SU-DHL-6 (cell line): ENCODE measurements around the gene SKP1.

Experiments used
- H2AFZ ChIP-seq: fragments of 200-600 bp; sonication (generic); 2 replicates; pipeline ENCODE4 v1.6.1; 2014; ENCODE audit warnings: low read depth, mild to moderate bottlenecking, moderate library complexity, mixed read lengths, antibody characterized with exemption, low read length; ENCODE audit not compliant: severe bottlenecking
- H3F3A ChIP-seq: fragments of 200-600 bp; shearing (Covaris generic); 2 replicates; pipeline ENCODE4 v1.6.0; 2016; ENCODE audit warnings: antibody characterized with exemption, mild to moderate bottlenecking; ENCODE audit not compliant: insufficient read depth
- H3K27ac ChIP-seq: fragments of 200-600 bp; sonication (generic); 2 replicates; pipeline ENCODE4 v1.5.1; 2016; ENCODE audit warnings: low read depth, mild to moderate bottlenecking, low read length, moderate library complexity, mixed read lengths
- H3K27me3 ChIP-seq: fragments of 200-600 bp; sonication (generic), shearing (Covaris generic); 2 replicates; pipeline ENCODE4 v1.6.0; 2014; ENCODE audit warnings: mild to moderate bottlenecking, low read length
- H3K36me3 ChIP-seq: fragments of 200-600 bp; sonication (generic); 2 replicates; pipeline ENCODE4 v1.6.1; 2014; ENCODE audit warnings: mild to moderate bottlenecking, low read length, mixed read lengths
- H3K4me2 ChIP-seq: fragments of 300-600, 200-600 bp; shearing (Covaris generic), sonication (generic); 2 replicates; pipeline ENCODE4 v1.6.0; 2014; ENCODE audit warnings: low read length, low read depth, mild to moderate bottlenecking; ENCODE audit not compliant: poor library complexity, severe bottlenecking
- H3K4me3 ChIP-seq: fragments of 200-600 bp; sonication (generic); 2 replicates; pipeline ENCODE4 v1.5.1; 2014; ENCODE audit warnings: antibody characterized with exemption, low read length, mild to moderate bottlenecking, mixed read lengths; ENCODE audit not compliant: insufficient read depth, poor library complexity, severe bottlenecking
- H3K79me2 ChIP-seq: fragments of 200-600 bp; sonication (generic); 2 replicates; pipeline ENCODE4 v1.6.1; 2014; ENCODE audit warnings: mild to moderate bottlenecking, low read length, moderate library complexity; ENCODE audit not compliant: insufficient read depth
- H3K9ac ChIP-seq: fragments of 200-600 bp; sonication (generic); 2 replicates; pipeline ENCODE4 v1.7.0; 2014; ENCODE audit warnings: mild to moderate bottlenecking, low read length
- H3K9me2 ChIP-seq: fragments of 200-600 bp; sonication (generic); replicated peaks from 2 replicates; pipeline ENCODE4 v1.6.1; 2014; ENCODE audit warnings: low read length; ENCODE audit not compliant: insufficient read depth
- H3K9me3 ChIP-seq: fragments of 200-600 bp; sonication (generic); 2 replicates; pipeline ENCODE4 v1.6.1; 2014; ENCODE audit warnings: low read length, mixed read lengths; ENCODE audit not compliant: insufficient read depth
- H4K20me1 ChIP-seq: fragments of 200-600 bp; sonication (generic); 2 replicates; pipeline ENCODE4 v1.6.1; 2014; ENCODE audit warnings: low read depth, mild to moderate bottlenecking, antibody characterized with exemption, low read length, moderate library complexity, mixed read lengths
- EZH2phosphoT487 ChIP-seq: fragments of 200-600 bp; sonication (generic), shearing (Covaris generic); conservative IDR thresholded peaks from 2 replicates; pipeline ENCODE4 v1.6.1; 2018; ENCODE audit warnings: mild to moderate bottlenecking, antibody characterized with exemption, low read length, moderate library complexity, mixed read lengths
- TF ChIP-seq, protein P1 (sequence below): fragments of 200-600 bp; sonication (generic); IDR thresholded peaks from one replicate; pipeline ENCODE4 v1.5.1; 2017; ENCODE audit warnings: antibody characterized with exemption, mild to moderate bottlenecking, low read length, moderate library complexity; ENCODE audit not compliant: insufficient read depth, poor library complexity, severe bottlenecking

Gene SKP1

DNA sequence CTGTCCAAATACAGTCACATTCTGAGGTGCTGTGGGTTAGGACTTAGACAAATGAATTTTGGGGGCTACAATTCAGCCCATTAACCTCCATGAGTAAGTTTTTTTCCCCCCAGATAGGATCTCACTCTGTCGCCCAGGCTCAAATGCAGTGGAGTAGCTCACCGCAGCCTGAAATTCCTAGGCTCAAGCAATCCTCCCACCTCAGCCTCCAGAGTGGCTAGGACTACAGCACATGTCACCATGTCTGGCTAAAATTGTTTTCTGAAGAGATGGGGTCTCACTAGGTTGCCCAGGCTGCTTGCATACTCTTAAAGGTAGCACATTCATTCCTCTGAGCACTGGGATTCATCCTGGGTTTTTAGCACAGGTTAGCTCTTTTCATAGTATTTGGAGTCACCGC is 26.9 kb upstream of the SKP1 start:
- no peaks in the 10 kb centered on the region for H3K9me2 ChIP-seq
- no peak overlapping the region for H3K9ac ChIP-seq
- TF ChIP-seq, protein P1, sequence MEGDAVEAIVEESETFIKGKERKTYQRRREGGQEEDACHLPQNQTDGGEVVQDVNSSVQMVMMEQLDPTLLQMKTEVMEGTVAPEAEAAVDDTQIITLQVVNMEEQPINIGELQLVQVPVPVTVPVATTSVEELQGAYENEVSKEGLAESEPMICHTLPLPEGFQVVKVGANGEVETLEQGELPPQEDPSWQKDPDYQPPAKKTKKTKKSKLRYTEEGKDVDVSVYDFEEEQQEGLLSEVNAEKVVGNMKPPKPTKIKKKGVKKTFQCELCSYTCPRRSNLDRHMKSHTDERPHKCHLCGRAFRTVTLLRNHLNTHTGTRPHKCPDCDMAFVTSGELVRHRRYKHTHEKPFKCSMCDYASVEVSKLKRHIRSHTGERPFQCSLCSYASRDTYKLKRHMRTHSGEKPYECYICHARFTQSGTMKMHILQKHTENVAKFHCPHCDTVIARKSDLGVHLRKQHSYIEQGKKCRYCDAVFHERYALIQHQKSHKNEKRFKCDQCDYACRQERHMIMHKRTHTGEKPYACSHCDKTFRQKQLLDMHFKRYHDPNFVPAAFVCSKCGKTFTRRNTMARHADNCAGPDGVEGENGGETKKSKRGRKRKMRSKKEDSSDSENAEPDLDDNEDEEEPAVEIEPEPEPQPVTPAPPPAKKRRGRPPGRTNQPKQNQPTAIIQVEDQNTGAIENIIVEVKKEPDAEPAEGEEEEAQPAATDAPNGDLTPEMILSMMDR = no peak
- no peak for TF ChIP-seq EZH2phosphoT487
- H2AFZ ChIP-seq = no peak overlapping the region
- H3K79me2 ChIP-seq = peaks cover 72% of the 10 kb centered on the region
- H3K4me3 ChIP-seq = no peak overlapping the region
- no peaks in the 10 kb centered on the region for H3K27me3 ChIP-seq
- H3K36me3 ChIP-seq = peaks cover 65% of the 10 kb centered on the region
- H3F3A ChIP-seq = 0 out of 2 replicates have a peak, but pooled peaks cover 5% of the 10 kb centered on the region
- H4K20me1 ChIP-seq = peaks cover 44% of the 10 kb centered on the region
- H3K27ac ChIP-seq = no peak overlapping the region
- no peaks in the 10 kb centered on the region for H3K9me3 ChIP-seq
- H3K4me2 ChIP-seq = no peak overlapping the region

DNA sequence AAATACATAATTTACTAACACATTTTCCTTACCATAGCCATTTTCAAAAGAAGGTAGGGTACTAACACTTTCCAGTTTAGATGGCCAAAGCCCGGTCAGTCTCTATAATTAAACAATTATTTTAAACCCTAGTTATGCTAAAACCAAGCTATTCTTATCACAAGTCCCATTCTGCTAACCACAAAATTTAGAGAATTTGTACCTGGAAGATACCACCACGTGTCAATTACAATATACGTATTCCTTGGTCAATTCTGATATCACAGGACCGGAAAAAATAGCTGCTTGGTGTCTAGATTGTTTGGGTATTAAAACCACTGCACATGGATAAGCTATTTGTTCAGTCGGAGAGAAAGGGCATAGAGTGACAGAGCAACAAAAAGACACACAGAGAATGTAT is 18.9 kb upstream of the SKP1 start:
- Histone ChIP-seq H3K9me2 (no peaks in the 10 kb centered on the region), H4K20me1 (no peaks in the 10 kb centered on the region), H2AFZ (no peak overlapping the region), H3K36me3 (peaks cover 38% of the 10 kb centered on the region), H3K9me3 (no peaks in the 10 kb centered on the region), H3K27ac (no peak overlapping the region), H3K79me2 (no peaks in the 10 kb centered on the region), H3F3A (peaks cover 15% of the 10 kb centered on the region; the same call in 1 of the 2 replicates), H3K9ac (no peak overlapping the region), H3K4me3 (no peak overlapping the region), H3K4me2 (no peak overlapping the region), H3K27me3 (no peaks in the 10 kb centered on the region)
- TF ChIP-seq, protein P1 = no peak
- TF ChIP-seq EZH2phosphoT487 = no peak

DNA sequence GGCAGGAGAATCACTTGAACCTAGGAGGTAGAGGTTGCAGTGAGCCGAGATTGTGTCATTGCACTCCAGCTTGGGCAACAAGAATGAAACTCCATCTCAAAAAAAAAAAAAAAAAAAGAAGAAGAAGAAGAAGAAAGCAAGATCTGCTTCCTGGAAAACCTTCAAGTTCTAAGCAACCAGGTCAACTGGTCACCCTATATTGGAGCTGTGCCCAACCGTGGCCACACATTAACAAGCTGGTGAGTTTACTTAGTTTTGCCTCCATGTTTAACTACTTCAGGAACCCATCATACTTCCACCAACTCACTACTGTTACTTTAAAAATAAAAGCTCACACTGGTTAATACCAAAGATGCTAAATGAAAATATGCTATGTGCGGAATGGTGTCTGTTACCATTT is 12.3 kb upstream of the SKP1 start:
- Histone ChIP-seq H3K79me2 (no peaks in the 10 kb centered on the region), H3K9me3 (no peaks in the 10 kb centered on the region), H3K9ac (no peak overlapping the region), H3F3A (peaks cover 14% of the 10 kb centered on the region; the same call in 1 of the 2 replicates), H2AFZ (no peak overlapping the region), H3K27ac (no peak overlapping the region), H3K27me3 (no peaks in the 10 kb centered on the region), H4K20me1 (no peaks in the 10 kb centered on the region), H3K4me2 (no peak overlapping the region), H3K4me3 (no peak overlapping the region), H3K9me2 (no peaks in the 10 kb centered on the region), H3K36me3 (no peaks in the 10 kb centered on the region)
- TF ChIP-seq, protein P1 = no peak
- TF ChIP-seq EZH2phosphoT487 = no peak
